K562 (cell line): ENCODE measurements around the gene ZNF77. TPM values are rescaled to one million over a fixed set of nuclear protein-coding genes. Genes with fewer than 3 reads are reported as not detected.
A peak's percentile ranks its signal among the peaks of the same experiment; 100 is the strongest.

Experiments
- ARNT ChIP-seq, 2 experiments: fragments of 450-650 bp; IDR thresholded peaks; 2 replicates each; pipeline ENCODE4 v1.6.1; 2016; ENCODE audit warnings: mild to moderate bottlenecking in 1 of 2
- C11orf30 ChIP-seq: fragments of 450-650 bp; IDR thresholded peaks from 2 replicates; pipeline ENCODE4 v1.6.1; 2016; ENCODE audit warnings: low read depth, mild to moderate bottlenecking
- CC2D1A ChIP-seq: fragments of 450-650 bp; IDR thresholded peaks from 2 replicates; pipeline ENCODE4 v1.6.1; 2017; ENCODE audit warnings: mild to moderate bottlenecking
- CHD4 ChIP-seq: fragments of 200-600 bp; sonication (generic); IDR thresholded peaks from 3 replicates; pipeline ENCODE4 v1.6.1; 2012; ENCODE audit warnings: low read depth, mild to moderate bottlenecking, mixed read lengths, low read length, inconsistent platforms; ENCODE audit not compliant: insufficient read depth, insufficient replicate concordance, poor library complexity, severe bottlenecking
- E2F8 ChIP-seq: fragments of 450-650 bp; IDR thresholded peaks from 2 replicates; pipeline ENCODE4 v1.7.1; 2018; ENCODE audit warnings: mild to moderate bottlenecking, low read depth; ENCODE audit not compliant: partially characterized antibody
- FOXA3 ChIP-seq, 2 experiments: fragments of 450-650 bp in 1 of 2; sonication (generic) in 1 of 2; formaldehyde crosslinking; IDR thresholded peaks in 1 of 2; conservative IDR thresholded peaks in 1 of 2; 2 replicates each; pipeline versions ENCODE4 v1.4.0 to v1.8.0; 2020 to 2022; ENCODE audit warnings: mild to moderate bottlenecking in 2 of 2, missing genetic modification reagents in 1 of 2
- HDAC8 ChIP-seq: fragments of 450-650 bp; IDR thresholded peaks from 2 replicates; pipeline ENCODE4 v1.6.1; 2016; ENCODE audit warnings: mild to moderate bottlenecking, missing genetic modification characterization, moderate library complexity, missing compliant biosample characterization
- HLTF ChIP-seq: fragments of 450-650 bp; IDR thresholded peaks from 2 replicates; pipeline ENCODE4 v1.6.1; 2016
- MTA1 ChIP-seq: fragments of 450-650 bp; IDR thresholded peaks from 2 replicates; pipeline ENCODE4 v1.6.1; 2017; ENCODE audit warnings: borderline replicate concordance
- NCOA6 ChIP-seq: fragments of 450-650 bp; IDR thresholded peaks from 2 replicates; pipeline ENCODE4 v1.6.1; 2017; ENCODE audit warnings: mild to moderate bottlenecking
- RBBP5 ChIP-seq: fragments of 200-600 bp; sonication (generic); IDR thresholded peaks from 2 replicates; pipeline ENCODE4 v1.6.1; 2012; ENCODE audit warnings: borderline replicate concordance, mild to moderate bottlenecking, low read length, control low read depth, inconsistent platforms; ENCODE audit not compliant: insufficient read depth, poor library complexity, severe bottlenecking
- RBM25 ChIP-seq: fragments of 200-400 bp; formaldehyde crosslinking; IDR thresholded peaks from 2 replicates; pipeline ENCODE4 v1.6.1; 2018; ENCODE audit warnings: low read length, low read depth, moderate library complexity; ENCODE audit not compliant: severe bottlenecking
- SIN3B ChIP-seq: fragments of 450-650 bp; IDR thresholded peaks from 2 replicates; pipeline ENCODE4 v1.6.1; 2017; ENCODE audit warnings: low read depth, mild to moderate bottlenecking, moderate library complexity
- SMAD1 ChIP-seq: fragments of 150-350 bp; IDR thresholded peaks from 2 replicates; pipeline ENCODE4 v1.6.1; 2014; ENCODE audit warnings: low read length, low read depth; ENCODE audit not compliant: partially characterized antibody
- SRF ChIP-seq, 2 experiments: fragments of 250-450, 450-650 bp in 1 of 2; sonication (Bioruptor Pico) in 1 of 2; sonication (generic) in 1 of 2; formaldehyde crosslinking; IDR thresholded peaks; 2 replicates each; pipeline versions ENCODE4 v1.5.0 to v1.5.1; 2020 to 2022; ENCODE audit warnings: mild to moderate bottlenecking in 1 of 2, missing genetic modification reagents in 1 of 2
- polyA plus RNA-seq, 8 experiments: library from polyadenylated mRNA; depleted of rRNA in 4 of 8; stranded (reverse) in 5 of 8; unstranded in 3 of 8; fragments of >200 nt; fragmentation: Nextera tagmentation in 2 of 8; fragmentation: Illumina TruSeq in 1 of 8; extraction: Ambion mirVana in 2 of 8; extraction: Trizol in 1 of 8; gene quantifications; 2 replicates each; pipeline versions ENCODE4 v1.2.1 to v1.2.3, GENCODE V29; 2011 to 2014; ENCODE audit warnings: inconsistent platforms in 1 of 8, missing spikeins in 1 of 8
- total RNA-seq, 7 experiments: library from RNA; depleted of rRNA in 6 of 7; stranded (reverse); fragments of >200 nt in 6 of 7; fragmentation: Illumina TruSeq in 2 of 7; extraction: Trizol in 2 of 7; gene quantifications; 2 replicates each; pipeline versions ENCODE4 v1.2.1 to v1.2.3, GENCODE V29; 2011 to 2021; ENCODE audit warnings: low replicate concordance in 1 of 7
- TF ChIP-seq, protein P1 (sequence below): sonication (generic); formaldehyde crosslinking; IDR thresholded peaks from 2 replicates; pipeline ENCODE4 v1.8.1; 2023; ENCODE audit warnings: mild to moderate bottlenecking, missing genetic modification reagents
- TF ChIP-seq, protein P2 (sequence below): sonication (generic); formaldehyde crosslinking; IDR thresholded peaks from 2 replicates; pipeline ENCODE4 v1.8.0; 2022; ENCODE audit warnings: missing genetic modification reagents, mild to moderate bottlenecking, moderate library complexity, borderline replicate concordance
- TF ChIP-seq, protein P3 (sequence below): fragments of 450-650 bp; IDR thresholded peaks from 2 replicates; pipeline ENCODE4 v1.6.1; 2016

Gene ZNF77
- total and polyA plus RNA-seq, 9 of the 15 experiments (the other 6 are each of a cell fraction or from before 2014, with no cell fraction given), result 4.3 to 14.5 (median 7.7) TPM

- peak; percentile 88 for TF ChIP-seq HLTF
- peak; percentile 79 for TF ChIP-seq SIN3B
- peak; percentile 94 for TF ChIP-seq RBBP5
- TF ChIP-seq CC2D1A, result no peak
- TF ChIP-seq RBM25, result peak; percentile 26
- TF ChIP-seq SMAD1, result peak; percentile 19
- TF ChIP-seq, protein P1, sequence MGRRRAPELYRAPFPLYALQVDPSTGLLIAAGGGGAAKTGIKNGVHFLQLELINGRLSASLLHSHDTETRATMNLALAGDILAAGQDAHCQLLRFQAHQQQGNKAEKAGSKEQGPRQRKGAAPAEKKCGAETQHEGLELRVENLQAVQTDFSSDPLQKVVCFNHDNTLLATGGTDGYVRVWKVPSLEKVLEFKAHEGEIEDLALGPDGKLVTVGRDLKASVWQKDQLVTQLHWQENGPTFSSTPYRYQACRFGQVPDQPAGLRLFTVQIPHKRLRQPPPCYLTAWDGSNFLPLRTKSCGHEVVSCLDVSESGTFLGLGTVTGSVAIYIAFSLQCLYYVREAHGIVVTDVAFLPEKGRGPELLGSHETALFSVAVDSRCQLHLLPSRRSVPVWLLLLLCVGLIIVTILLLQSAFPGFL, result 0 out of 2 replicates have a peak, but pooled peaks have one; percentile 21
- peak; percentile 8 to 30; a peak in 1 of 4 replicates for TF ChIP-seq ARNT (IDR thresholded peaks at IDR 0.05)
- TF ChIP-seq CHD4, result no peak
- 0 out of 2 replicates have a peak, but pooled peaks have one; percentile 3 for TF ChIP-seq NCOA6
- TF ChIP-seq, protein P2, sequence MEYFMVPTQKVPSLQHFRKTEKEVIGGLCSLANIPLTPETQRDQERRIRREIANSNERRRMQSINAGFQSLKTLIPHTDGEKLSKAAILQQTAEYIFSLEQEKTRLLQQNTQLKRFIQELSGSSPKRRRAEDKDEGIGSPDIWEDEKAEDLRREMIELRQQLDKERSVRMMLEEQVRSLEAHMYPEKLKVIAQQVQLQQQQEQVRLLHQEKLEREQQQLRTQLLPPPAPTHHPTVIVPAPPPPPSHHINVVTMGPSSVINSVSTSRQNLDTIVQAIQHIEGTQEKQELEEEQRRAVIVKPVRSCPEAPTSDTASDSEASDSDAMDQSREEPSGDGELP (CRISPR knock-in tag), result peak; percentile 63; the same call in 1 of the 2 replicates
- TF ChIP-seq SRF (CRISPR knock-in tag; IDR thresholded peaks at IDR 0.05), result peak; percentile 8 to 69; a peak in 1 of 4 replicates
- peak; percentile 83 for TF ChIP-seq C11orf30
- TF ChIP-seq MTA1, result peak; percentile 15; the same call in 1 of the 2 replicates
- TF ChIP-seq, protein P3, sequence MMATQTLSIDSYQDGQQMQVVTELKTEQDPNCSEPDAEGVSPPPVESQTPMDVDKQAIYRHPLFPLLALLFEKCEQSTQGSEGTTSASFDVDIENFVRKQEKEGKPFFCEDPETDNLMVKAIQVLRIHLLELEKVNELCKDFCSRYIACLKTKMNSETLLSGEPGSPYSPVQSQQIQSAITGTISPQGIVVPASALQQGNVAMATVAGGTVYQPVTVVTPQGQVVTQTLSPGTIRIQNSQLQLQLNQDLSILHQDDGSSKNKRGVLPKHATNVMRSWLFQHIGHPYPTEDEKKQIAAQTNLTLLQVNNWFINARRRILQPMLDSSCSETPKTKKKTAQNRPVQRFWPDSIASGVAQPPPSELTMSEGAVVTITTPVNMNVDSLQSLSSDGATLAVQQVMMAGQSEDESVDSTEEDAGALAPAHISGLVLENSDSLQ, result peak; percentile 98
- peak in 1 of 2 experiments; percentile 82; a peak in 2 of 4 replicates for TF ChIP-seq FOXA3 (CRISPR knock-in tag; conservative IDR thresholded peaks at IDR 0.05 in 1 of 2, IDR thresholded peaks at IDR 0.05 in 1 of 2)
- peak; percentile 75 for TF ChIP-seq E2F8
- peak; percentile 80; the same call in 1 of the 2 replicates for TF ChIP-seq HDAC8 (tag)
These were observed 5.7 kb upstream of the ZNF77 start (continued) for GRCh38 chr19:2950286-2951124.
